H1 (cell line): ENCODE results near the gene NTN4.

Experiments used
- CHD2 ChIP-seq: IDR thresholded peaks from 2 replicates; pipeline ENCODE4 v1.6.1; 2012; ENCODE audit warnings: low read length, improper control_type of control experiment
- CREB1 ChIP-seq: IDR thresholded peaks from 2 replicates; pipeline ENCODE4 v1.6.1; 2012; ENCODE audit warnings: inconsistent platforms
- EGR1 ChIP-seq: IDR thresholded peaks from 2 replicates; pipeline ENCODE4 v1.6.1; 2011; ENCODE audit warnings: low read depth, low read length, borderline replicate concordance
- EZH2 ChIP-seq: fragments of 200-600 bp; sonication (generic); IDR thresholded peaks from 2 replicates; pipeline ENCODE4 v1.7.1; 2012; ENCODE audit warnings: low read depth, mild to moderate bottlenecking, moderate library complexity, low read length, inconsistent platforms; ENCODE audit not compliant: severe bottlenecking
- GTF2F1 ChIP-seq: IDR thresholded peaks from 2 replicates; pipeline ENCODE4 v1.6.1; 2012; ENCODE audit warnings: low read depth, low read length, improper control_type of control experiment, borderline replicate concordance
- POLR2A ChIP-seq, 2 experiments: IDR thresholded peaks; 1 replicate in 1 of 2; 2 replicates in 1 of 2; pipeline ENCODE4 v1.6.1; 2011; ENCODE audit warnings: low read depth in 2 of 2, low read length in 2 of 2, mild to moderate bottlenecking in 2 of 2; ENCODE audit errors: control extremely low read depth in 1 of 2
- TAF1 ChIP-seq: IDR thresholded peaks from 2 replicates; pipeline ENCODE4 v1.6.1; 2011; ENCODE audit warnings: mild to moderate bottlenecking, low read depth, low read length
- TBP ChIP-seq: IDR thresholded peaks from 2 replicates; pipeline ENCODE4 v1.6.1; 2011; ENCODE audit warnings: low read depth, low read length, improper control_type of control experiment
- ZNF274 ChIP-seq: IDR thresholded peaks from 2 replicates; pipeline ENCODE4 v1.7.0; 2012; ENCODE audit warnings: low read length, borderline replicate concordance; ENCODE audit errors: extremely low read depth
- TF ChIP-seq, protein P1 (sequence below): IDR thresholded peaks from 2 replicates; pipeline ENCODE4 v1.6.1; 2011; ENCODE audit warnings: low read depth, mild to moderate bottlenecking, low read length; ENCODE audit not compliant: insufficient read depth
- TF ChIP-seq, protein P2 (sequence below), 3 experiments: IDR thresholded peaks; 1 replicate in 2 of 3; 2 replicates in 1 of 3; pipeline versions ENCODE4 v1.5.1 to v1.6.1; 2011; ENCODE audit warnings: low read length in 3 of 3, mild to moderate bottlenecking in 3 of 3, inconsistent platforms in 2 of 3, low read depth in 1 of 3, moderate library complexity in 1 of 3; ENCODE audit not compliant: insufficient read depth in 1 of 3; ENCODE audit errors: control extremely low read depth in 1 of 3
- TF ChIP-seq, protein P3 (sequence below): IDR thresholded peaks from 2 replicates; pipeline ENCODE4 v1.6.1; 2012; ENCODE audit warnings: inconsistent platforms

- TF ChIP-seq CHD2, result no peak
- no peak for TF ChIP-seq POLR2A (IDR thresholded peaks at IDR 0.05; ENCODE audit: control extremely low read depth in 1 of 2, low read depth in 2 of 2, low read length in 2 of 2)
- no peak for TF ChIP-seq EGR1
- TF ChIP-seq, protein P1, sequence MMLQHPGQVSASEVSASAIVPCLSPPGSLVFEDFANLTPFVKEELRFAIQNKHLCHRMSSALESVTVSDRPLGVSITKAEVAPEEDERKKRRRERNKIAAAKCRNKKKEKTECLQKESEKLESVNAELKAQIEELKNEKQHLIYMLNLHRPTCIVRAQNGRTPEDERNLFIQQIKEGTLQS, result no peak
- no peak for TF ChIP-seq EZH2
- TF ChIP-seq TAF1, result no peak
- TF ChIP-seq, protein P2, sequence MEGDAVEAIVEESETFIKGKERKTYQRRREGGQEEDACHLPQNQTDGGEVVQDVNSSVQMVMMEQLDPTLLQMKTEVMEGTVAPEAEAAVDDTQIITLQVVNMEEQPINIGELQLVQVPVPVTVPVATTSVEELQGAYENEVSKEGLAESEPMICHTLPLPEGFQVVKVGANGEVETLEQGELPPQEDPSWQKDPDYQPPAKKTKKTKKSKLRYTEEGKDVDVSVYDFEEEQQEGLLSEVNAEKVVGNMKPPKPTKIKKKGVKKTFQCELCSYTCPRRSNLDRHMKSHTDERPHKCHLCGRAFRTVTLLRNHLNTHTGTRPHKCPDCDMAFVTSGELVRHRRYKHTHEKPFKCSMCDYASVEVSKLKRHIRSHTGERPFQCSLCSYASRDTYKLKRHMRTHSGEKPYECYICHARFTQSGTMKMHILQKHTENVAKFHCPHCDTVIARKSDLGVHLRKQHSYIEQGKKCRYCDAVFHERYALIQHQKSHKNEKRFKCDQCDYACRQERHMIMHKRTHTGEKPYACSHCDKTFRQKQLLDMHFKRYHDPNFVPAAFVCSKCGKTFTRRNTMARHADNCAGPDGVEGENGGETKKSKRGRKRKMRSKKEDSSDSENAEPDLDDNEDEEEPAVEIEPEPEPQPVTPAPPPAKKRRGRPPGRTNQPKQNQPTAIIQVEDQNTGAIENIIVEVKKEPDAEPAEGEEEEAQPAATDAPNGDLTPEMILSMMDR (IDR thresholded peaks at IDR 0.05; ENCODE audit: control extremely low read depth in 1 of 3, insufficient read depth in 1 of 3, low read depth in 1 of 3, low read length in 3 of 3), result no peak
- no peak for TF ChIP-seq GTF2F1
- TF ChIP-seq CREB1, result no peak
- no peak for TF ChIP-seq ZNF274
- TF ChIP-seq, protein P3, sequence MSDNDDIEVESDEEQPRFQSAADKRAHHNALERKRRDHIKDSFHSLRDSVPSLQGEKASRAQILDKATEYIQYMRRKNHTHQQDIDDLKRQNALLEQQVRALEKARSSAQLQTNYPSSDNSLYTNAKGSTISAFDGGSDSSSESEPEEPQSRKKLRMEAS, result no peak
- TF ChIP-seq TBP, result no peak
Observed at GRCh38 chr12:95726903-95727302, 63.7 kb downstream of the NTN4 start.
